Right lobe of liver (tissue), 4 donors: ENCODE results near the gene SULT2B1.

Experiments
- POLR2A ChIP-seq: fragments of 450-650 bp; IDR thresholded peaks from one replicate; pipeline ENCODE4 v1.6.1; 2017; ENCODE audit warnings: antibody characterized with exemption, mild to moderate bottlenecking
- TF ChIP-seq, protein P1 (sequence below), 4 donors: fragments of 200-600 bp in 3 of 4; fragments of 450-650 bp in 1 of 4; IDR thresholded peaks; one replicate each; pipeline versions ENCODE4 v1.5.1 to v1.8.0; 2016 to 2022; ENCODE audit warnings: antibody characterized with exemption in 4 of 4, mild to moderate bottlenecking in 2 of 4
- donor health status: DM: no; HTN: no; CAD: no.
- donor health status: DM: no; HTN: no; CAD: no.
- donor health status: DM: no; HTN: yes; CAD: no.

- TF ChIP-seq, protein P1, sequence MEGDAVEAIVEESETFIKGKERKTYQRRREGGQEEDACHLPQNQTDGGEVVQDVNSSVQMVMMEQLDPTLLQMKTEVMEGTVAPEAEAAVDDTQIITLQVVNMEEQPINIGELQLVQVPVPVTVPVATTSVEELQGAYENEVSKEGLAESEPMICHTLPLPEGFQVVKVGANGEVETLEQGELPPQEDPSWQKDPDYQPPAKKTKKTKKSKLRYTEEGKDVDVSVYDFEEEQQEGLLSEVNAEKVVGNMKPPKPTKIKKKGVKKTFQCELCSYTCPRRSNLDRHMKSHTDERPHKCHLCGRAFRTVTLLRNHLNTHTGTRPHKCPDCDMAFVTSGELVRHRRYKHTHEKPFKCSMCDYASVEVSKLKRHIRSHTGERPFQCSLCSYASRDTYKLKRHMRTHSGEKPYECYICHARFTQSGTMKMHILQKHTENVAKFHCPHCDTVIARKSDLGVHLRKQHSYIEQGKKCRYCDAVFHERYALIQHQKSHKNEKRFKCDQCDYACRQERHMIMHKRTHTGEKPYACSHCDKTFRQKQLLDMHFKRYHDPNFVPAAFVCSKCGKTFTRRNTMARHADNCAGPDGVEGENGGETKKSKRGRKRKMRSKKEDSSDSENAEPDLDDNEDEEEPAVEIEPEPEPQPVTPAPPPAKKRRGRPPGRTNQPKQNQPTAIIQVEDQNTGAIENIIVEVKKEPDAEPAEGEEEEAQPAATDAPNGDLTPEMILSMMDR (IDR thresholded peaks at IDR 0.05), result no peak
- no peak for TF ChIP-seq POLR2A
Observed at GRCh38 chr19:48633148-48634035, 81.4 kb downstream of the SULT2B1 start.
